Gastroesophageal sphincter (tissue), 4 donors: Measurements from ENCODE around the gene LONRF2. TPM values are rescaled to one million over a fixed set of nuclear protein-coding genes. Genes with fewer than 3 reads are reported as not detected.
"Not testable (repeated sequence)": the region's sequence is repeated elsewhere in the genome, so short reads cannot be mapped to it uniquely, and the experiment has no call there.

Experiments used
- ATAC-seq: fragments of 150-250 bp; one replicate; pipeline ENCODE4 v1.9.1; 2016; ENCODE audit warnings: mild to moderate bottlenecking, moderate library complexity
- H3K27ac ChIP-seq, 4 donors: fragments of 200-600 bp; sonication (generic) in 3 of 4; 1 replicate in 3 of 4; 2 replicates in 1 of 4; pipeline ENCODE4 v1.5.1; 2016 to 2019
- H3K27me3 ChIP-seq: fragments of 200-600 bp; sonication (generic); one replicate; pipeline ENCODE4 v1.5.1; 2019
- H3K36me3 ChIP-seq, 2 donors: fragments of 200-600 bp; sonication (generic); one replicate each; pipeline ENCODE4 v1.5.1; 2019; ENCODE audit warnings: control low read depth in 1 of 2
- H3K4me1 ChIP-seq, 3 donors: fragments of 200-600 bp; sonication (generic); 1 replicate in 2 of 3; 2 replicates in 1 of 3; pipeline ENCODE4 v1.5.1; 2016 to 2019; ENCODE audit warnings: control low read depth in 2 of 3
- H3K4me3 ChIP-seq, 2 donors: fragments of 200-600 bp; sonication (generic); one replicate each; pipeline ENCODE4 v1.5.1; 2019; ENCODE audit warnings: mild to moderate bottlenecking in 1 of 2, moderate library complexity in 1 of 2
- H3K9me3 ChIP-seq, 3 donors: fragments of 200-600 bp; sonication (generic); one replicate each; pipeline ENCODE4 v1.5.1; 2017 to 2019; ENCODE audit warnings: control low read depth in 2 of 3
- EP300 ChIP-seq: sonication (generic); formaldehyde crosslinking; IDR thresholded peaks from one replicate; pipeline ENCODE4 v1.6.1; 2017; ENCODE audit warnings: antibody characterized with exemption, mild to moderate bottlenecking
- POLR2A ChIP-seq, 2 donors: fragments of 450-650 bp; IDR thresholded peaks; one replicate each; pipeline ENCODE4 v1.6.1; 2017; ENCODE audit warnings: antibody characterized with exemption in 2 of 2, mild to moderate bottlenecking in 2 of 2, moderate library complexity in 1 of 2
- POLR2AphosphoS5 ChIP-seq: sonication (generic); formaldehyde crosslinking; IDR thresholded peaks from one replicate; pipeline ENCODE4 v1.6.1; 2017; ENCODE audit warnings: antibody characterized with exemption
- WGBS, 2 donors: methylation state at CpG; one replicate each; pipeline ENCODE4 v1.1.5; 2018; ENCODE audit warnings: low coverage in 1 of 2; 5-methylcytosine and 5-hydroxymethylcytosine counted together
- total RNA-seq, 4 donors: library from RNA; depleted of rRNA; stranded (reverse); fragments of >200 nt; gene quantifications; one replicate each; pipeline ENCODE4 v1.1.0, GENCODE V29; 2016
- TF ChIP-seq, protein P1 (sequence below), 4 experiments: fragments of 200-600 bp in 2 of 4; fragments of 450-650 bp in 2 of 4; sonication (generic) in 1 of 4; IDR thresholded peaks; one replicate each; pipeline ENCODE4 v1.5.1; 2017 to 2019; ENCODE audit warnings: antibody characterized with exemption in 4 of 4, mild to moderate bottlenecking in 2 of 4, moderate library complexity in 2 of 4

Gene LONRF2
- total RNA-seq, 4 donors from 2014 or later: 23.8 to 74.6 (median 51.0) TPM

DNA sequence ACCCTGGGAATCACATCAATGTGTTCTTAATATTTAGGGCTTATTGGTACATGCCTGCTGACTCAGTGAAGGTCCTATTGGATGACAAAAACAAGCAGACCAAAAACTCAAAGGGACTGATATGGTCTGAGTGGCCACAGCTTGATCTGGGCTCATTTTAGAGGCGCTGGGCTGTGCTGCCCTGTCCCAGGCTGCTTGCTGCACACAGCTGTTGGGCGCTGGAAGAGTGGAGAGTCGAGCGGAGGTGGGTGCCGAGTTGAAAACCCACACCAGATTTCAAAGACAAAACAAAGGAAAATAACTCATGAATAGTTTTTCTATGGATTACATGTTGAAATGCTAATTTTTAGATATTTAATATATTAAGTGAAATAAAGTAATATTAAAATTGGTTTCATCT, 68.5 kb downstream of the LONRF2 start:
- no peak overlapping the region for H3K4me3 ChIP-seq
- TF ChIP-seq, protein P1, sequence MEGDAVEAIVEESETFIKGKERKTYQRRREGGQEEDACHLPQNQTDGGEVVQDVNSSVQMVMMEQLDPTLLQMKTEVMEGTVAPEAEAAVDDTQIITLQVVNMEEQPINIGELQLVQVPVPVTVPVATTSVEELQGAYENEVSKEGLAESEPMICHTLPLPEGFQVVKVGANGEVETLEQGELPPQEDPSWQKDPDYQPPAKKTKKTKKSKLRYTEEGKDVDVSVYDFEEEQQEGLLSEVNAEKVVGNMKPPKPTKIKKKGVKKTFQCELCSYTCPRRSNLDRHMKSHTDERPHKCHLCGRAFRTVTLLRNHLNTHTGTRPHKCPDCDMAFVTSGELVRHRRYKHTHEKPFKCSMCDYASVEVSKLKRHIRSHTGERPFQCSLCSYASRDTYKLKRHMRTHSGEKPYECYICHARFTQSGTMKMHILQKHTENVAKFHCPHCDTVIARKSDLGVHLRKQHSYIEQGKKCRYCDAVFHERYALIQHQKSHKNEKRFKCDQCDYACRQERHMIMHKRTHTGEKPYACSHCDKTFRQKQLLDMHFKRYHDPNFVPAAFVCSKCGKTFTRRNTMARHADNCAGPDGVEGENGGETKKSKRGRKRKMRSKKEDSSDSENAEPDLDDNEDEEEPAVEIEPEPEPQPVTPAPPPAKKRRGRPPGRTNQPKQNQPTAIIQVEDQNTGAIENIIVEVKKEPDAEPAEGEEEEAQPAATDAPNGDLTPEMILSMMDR (IDR thresholded peaks at IDR 0.05): no peak
- TF ChIP-seq EP300: no peak
- TF ChIP-seq POLR2A (IDR thresholded peaks at IDR 0.05): no peak
- TF ChIP-seq POLR2AphosphoS5: no peak
- no peaks in the 10 kb centered on the region for H3K9me3 ChIP-seq
- H3K36me3 ChIP-seq: no peaks in the 10 kb centered on the region
- H3K4me1 ChIP-seq: peaks cover 0 to 21% (median 0%) of the 10 kb centered on the region in 3 donors
- no peaks in the 10 kb centered on the region for H3K27me3 ChIP-seq
- H3K27ac ChIP-seq: no peak overlapping the region
- 95 to 97% methylated on average over 3 to 5 of the region's 5 CpGs for WGBS, 2 donors
- no peak for ATAC-seq

DNA sequence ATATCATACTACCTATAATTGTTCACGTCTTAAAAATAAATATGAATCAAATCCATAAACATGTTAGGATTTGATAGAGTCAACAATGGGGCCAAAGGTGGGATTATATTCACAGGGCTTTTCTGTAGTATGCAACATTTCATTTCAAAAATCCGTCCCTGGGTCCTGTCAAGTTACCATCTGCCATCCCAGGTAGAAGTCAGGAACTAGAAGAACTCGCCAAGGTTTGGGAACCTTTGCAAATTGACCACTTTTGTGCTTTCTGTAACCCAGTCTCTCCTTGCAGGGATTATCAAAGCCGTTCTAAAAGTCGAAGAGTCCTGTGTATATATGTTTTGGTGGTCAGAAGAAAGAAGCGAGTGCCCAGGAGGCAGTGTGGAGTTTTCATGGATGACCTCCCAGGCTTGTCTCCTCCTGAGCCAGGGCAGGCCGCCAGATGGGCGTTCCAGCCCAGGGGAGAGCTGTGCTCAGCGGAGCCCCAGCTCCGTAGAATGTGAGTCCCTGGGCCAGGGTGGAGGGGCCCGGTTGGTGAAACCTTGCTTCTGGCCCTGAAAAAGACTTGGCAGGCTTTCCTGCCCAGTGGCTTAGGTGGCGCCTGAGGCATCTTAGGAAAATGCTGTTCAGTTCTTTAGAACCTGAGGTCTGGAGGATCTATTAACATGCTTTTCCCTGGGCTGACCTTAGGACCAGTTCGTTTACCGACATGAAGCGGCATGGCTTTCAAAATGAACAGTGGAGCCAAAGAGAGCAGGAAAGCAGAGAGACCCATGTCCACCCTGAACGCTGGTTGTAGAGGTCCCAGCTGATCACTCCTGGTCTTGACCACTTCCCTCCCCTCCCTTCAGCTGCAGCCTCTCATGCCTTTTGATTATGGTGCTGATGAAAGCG, 69.2 kb downstream of the LONRF2 start:
- WGBS, 2 donors: 69 to 80% methylated on average over 10 to 12 of the region's 17 CpGs
- H3K4me1 ChIP-seq: peaks cover 0 to 16% (median 0%) of the 10 kb centered on the region in 3 donors
- TF ChIP-seq, protein P1 (IDR thresholded peaks at IDR 0.05): no peak
- TF ChIP-seq POLR2AphosphoS5 (no peak), POLR2A (IDR thresholded peaks at IDR 0.05) (no peak), EP300 (no peak)
- ATAC-seq: no peak
- H3K27ac ChIP-seq: no peak overlapping the region
- no peaks in the 10 kb centered on the region for H3K9me3 ChIP-seq
- H3K27me3 ChIP-seq: no peaks in the 10 kb centered on the region
- H3K36me3 ChIP-seq: no peaks in the 10 kb centered on the region
- H3K4me3 ChIP-seq: no peak overlapping the region

- Histone ChIP-seq H3K4me1 (peaks cover 0 to 8% (median 0%) of the 10 kb centered on the region in 3 donors), H3K27ac (no peak overlapping the region), H3K9me3 (no peaks in the 10 kb centered on the region), H3K27me3 (no peaks in the 10 kb centered on the region), H3K36me3 (no peaks in the 10 kb centered on the region), H3K4me3 (no peak overlapping the region)
- TF ChIP-seq, protein P1 (IDR thresholded peaks at IDR 0.05): no peak
- no peak for TF ChIP-seq EP300
- TF ChIP-seq POLR2AphosphoS5: no peak
- TF ChIP-seq POLR2A (IDR thresholded peaks at IDR 0.05): no peak
- WGBS, 2 donors: 83 to 94% methylated on average over 7 to 9 of the region's 9 CpGs
- no peak for ATAC-seq
Measured at GRCh38 chr2:100250645-100251044, 71.7 kb downstream of the LONRF2 start.

- no peak overlapping the region for H3K27ac ChIP-seq
- peaks cover 0 to 8% (median 0%) of the 10 kb centered on the region in 3 donors for H3K4me1 ChIP-seq
- no peaks in the 10 kb centered on the region for H3K9me3 ChIP-seq
- no peaks in the 10 kb centered on the region for H3K27me3 ChIP-seq
- no peak overlapping the region for H3K4me3 ChIP-seq
- WGBS, 2 donors: 89 to 100% methylated on average over 2 to 5 of the region's 5 CpGs
- ATAC-seq: no peak
- H3K36me3 ChIP-seq: no peaks in the 10 kb centered on the region
- TF ChIP-seq, protein P1 (IDR thresholded peaks at IDR 0.05): no peak
- TF ChIP-seq EP300: no peak
- TF ChIP-seq POLR2A (IDR thresholded peaks at IDR 0.05): no peak
- no peak for TF ChIP-seq POLR2AphosphoS5
Measured at GRCh38 chr2:100248971-100249370, 73.3 kb downstream of the LONRF2 start.

DNA sequence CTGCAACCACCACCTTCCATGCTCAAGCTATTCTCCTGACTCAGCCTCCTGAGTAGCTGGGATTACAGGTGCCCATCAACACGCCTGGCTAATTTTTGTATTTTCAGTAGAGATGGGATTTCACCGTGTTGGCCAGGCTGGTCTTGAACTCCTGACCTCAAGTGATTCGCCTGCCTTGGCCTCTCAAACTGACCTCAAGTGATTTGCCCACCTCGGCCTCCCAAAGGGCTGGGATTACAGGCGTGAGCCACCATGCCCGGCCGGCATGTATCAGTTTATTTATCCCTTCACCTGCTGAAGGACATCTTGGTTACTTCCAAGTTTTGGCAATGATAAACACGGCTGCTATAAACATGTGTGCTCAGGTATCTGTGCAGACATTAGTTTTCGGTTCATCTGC, 73.7 kb downstream of the LONRF2 start:
- not testable (repeated sequence) for H3K4me1 ChIP-seq, ATAC-seq, H3K9me3 ChIP-seq, H3K36me3 ChIP-seq, H3K27me3 ChIP-seq, H3K27ac ChIP-seq, H3K4me3 ChIP-seq
- 87 to 90% methylated on average over 3 to 4 of the region's 9 CpGs for WGBS, 2 donors
